Measurements from ENCODE around the gene BMF.

The BMF gene

DNA sequence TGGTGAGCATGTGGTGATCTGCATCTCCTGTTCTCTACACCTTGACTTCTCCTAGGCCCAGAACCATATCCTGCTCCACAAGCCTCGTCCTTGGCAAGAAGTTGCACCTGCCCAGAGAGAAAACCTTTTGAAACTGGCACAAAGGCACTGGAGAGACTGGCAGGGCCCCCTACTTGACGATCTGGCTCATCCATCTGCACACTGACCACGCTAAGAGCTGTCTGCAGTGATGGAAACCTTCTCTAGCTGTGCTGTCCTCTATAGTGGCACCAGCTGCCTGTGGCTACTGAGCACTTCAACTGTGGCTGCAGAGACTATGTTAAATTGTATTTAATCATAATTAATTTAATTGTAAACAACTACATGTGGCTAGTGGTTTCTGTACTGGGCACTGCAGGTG, 43.5 kb downstream of the BMF start:
- DNase-seq (ENCODE audit: low spot score), result peak; percentile 49

DNA sequence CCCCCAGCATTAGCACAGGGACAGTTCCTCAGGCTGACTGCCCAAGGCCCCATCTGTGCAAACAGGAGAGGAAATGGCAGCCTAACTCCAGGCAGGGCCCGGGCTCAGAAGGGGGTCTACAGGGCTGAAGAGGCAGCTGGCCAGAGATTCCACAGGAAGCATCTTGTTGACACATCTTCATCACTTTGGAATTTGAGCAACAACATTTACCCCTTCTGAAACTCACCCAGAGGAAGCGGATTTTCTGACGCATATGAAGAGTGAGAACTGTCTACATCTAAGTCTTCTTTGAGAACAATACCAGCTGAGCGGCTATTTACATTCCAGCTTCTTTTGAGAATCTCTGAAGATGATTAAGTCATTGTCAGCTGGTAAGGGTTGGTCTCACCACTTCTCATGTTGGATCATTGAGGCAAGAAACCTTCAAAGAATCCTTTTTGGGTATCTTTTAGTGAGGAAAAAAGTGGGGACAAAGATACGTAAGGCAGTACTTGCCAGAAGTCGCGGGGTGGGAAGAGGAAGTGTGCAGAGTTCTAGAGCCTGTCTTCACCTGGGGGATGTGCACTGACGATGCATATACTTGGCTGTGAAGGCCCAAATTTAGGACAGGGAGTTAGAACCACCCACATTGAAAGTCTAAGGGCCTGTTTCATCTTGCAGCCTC, 44.3 kb downstream of the BMF start:
- no peak for DNase-seq (ENCODE audit: low spot score)

DNA sequence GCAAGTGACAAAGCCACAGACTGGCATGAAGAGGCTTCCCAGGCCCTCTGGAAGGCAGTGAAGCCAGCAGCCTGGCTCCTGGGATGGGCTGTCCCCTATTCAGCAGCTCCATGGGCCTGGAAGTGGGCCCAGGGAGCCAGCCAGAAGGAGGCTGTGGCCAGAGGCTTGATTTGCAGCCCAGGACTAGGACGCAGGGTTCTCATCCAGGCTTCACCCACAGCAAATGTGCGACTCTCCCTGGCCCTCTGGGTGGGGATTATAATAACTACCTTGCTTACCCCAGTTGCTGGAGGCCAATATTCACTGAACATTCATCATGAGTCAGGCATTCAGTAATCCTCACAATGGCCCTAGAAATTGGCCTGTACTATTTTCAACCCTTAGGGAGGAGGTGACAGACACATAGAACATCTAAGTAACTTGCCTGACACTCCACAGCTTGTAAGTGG, 45.1 kb downstream of the BMF start:
- DNase-seq (ENCODE audit: low spot score), result no peak

DNA sequence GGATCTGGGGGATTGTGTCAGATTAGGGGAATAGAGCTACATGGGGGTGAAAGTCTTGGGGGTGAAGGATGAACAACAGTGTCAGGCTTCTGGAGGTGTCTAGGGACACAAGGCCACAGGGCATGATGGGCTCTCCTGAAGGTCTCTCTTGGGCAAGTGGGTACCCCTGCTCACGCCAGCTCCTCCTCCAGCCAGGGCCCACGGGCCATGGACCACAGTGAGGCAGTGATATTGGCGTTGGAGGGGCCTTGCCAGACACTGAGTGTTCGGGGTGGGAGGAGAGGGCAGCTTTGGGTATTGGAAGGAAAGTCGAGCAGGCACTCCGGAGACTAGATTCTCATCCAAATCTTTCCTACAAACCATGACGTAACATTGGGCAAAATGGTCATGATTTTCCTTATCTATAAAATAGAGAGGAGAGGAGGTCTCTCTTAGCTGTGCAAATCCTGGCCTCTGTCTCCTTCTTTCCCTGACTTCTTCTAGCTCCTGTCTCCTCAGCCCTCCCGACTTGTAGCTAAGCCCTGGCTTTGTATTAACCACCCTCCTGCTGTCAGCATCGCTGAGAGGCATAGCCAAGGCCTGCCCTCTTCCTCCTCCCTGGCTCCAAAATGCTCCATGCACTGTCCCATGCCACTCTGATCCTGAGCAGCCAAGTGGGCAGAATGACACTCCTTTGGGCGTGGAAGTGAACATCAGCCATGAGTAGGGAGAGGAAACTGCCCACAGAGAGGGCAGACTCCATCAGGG, 45.7 kb downstream of the BMF start:
- no peak for DNase-seq (ENCODE audit: low spot score)

DNA sequence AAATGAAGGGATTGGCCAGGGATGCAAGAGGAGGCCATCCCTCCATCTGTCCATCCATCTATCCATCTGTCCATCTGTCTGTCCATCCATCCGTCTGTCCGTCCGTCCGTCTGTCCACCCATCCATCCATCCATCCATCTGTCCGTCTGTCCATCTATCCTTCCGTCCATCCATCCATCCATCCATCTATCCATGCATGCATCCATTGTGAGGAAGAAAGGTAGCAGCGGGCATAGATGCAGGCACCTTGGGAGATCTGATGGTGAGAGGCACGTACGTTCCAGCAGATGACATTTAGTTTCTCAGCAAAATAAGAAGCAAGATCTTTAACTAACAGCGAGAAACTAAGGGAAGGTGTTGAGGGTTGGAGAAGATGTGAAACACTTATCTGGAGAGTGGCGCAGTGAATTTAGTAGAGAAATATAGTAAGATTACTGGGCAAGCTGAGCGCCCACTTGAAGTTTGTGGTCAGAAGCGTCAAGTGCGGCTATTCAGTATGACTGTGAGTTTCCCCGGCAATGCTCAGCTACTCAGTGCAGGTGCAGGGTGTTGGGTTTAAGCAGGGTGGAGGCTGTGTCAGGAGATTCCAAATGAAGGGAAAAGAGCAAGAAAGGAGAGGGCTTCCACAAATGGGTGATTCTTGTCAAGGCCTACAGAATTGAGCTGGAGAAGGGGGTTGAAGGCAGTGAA, 47.3 kb downstream of the BMF start:
- DNase-seq (ENCODE audit: low spot score), result no peak

DNA sequence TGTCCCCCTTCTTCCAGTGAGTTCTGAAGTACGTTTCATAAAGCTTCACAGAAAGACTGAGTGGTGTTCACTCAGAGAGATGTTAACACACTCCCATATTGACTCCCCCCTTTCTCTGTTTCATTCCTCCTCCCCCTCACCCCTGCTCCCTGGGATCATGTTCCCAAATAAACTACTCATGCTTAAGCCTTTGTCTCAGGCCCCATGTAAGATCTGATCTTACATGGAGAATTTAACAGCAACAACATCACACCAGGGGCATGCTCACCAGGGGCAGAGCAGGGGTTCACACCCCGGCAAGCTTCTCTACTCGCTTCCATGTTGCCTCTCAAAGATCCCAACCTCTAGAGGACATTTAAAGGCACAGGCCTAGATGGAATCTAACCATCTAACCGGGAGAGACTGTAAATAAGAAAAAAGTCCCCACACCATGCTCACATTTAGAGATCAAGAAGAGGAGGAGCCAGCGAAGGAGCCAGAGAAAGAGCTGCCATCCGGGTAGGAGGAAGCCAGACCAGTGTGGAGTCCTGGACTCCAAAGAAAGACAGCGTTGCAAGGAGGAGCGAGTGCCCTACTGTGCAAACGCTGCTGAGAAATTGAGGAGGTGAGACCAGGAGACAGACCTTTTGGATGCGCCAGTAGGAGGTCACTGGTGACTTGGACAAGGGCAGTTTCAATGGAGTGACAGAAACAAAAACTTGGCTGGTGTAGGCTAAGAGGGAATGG, 48.3 kb downstream of the BMF start:
- DNase-seq (ENCODE audit: low spot score), result no peak

DNA sequence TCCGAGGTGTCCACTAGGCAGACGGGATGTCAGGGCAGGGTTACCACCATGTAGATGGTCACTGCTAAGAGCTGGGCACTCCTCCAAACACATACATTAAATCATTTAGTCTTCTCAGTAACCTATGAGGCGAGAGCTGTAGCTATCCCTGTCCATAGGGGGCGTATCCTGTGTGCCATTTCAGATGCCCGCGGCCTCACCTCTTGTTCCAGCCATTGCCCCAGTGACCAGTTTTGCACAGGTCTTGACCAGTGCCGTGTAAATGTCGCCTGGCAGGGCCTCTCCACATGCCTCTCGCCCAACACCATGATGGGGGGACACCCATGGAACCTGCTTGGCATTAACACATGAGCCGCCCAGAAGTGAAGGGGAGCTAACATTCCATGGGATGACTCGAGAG, 48.9 kb downstream of the BMF start:
- no peak for DNase-seq (ENCODE audit: low spot score)

DNA sequence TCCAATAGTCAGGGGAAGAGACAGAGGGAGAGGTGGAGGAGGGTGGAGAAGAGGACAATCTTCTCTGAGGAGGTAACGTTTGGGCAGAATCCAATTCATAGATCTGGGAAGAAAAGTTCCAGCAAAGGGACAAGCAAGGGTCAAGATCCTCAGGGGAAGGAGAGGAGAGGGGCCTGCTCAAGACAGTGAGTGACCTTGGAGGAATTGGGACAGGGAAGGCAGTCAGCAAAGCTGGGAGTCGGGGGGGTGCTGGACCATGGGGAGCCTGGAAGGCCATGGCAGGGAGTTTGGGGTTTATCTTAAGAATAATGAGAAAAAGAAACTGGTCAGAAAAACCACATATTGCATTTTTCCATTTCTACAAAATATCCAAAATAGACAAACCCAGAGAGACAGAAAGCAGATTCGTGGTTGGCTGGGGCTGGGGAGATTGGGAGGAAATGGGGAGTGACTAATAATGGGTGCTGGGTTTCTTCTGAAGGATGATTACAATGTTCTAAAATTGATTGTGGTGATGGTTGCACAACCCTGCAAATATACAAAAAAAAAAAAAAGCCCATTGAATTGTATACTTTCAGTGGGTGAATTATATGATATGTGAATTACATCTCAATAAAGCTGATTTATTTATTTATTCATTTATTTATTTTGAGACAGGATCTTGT, 50.1 kb downstream of the BMF start:
- DNase-seq (ENCODE audit: low spot score), result no peak

DNA sequence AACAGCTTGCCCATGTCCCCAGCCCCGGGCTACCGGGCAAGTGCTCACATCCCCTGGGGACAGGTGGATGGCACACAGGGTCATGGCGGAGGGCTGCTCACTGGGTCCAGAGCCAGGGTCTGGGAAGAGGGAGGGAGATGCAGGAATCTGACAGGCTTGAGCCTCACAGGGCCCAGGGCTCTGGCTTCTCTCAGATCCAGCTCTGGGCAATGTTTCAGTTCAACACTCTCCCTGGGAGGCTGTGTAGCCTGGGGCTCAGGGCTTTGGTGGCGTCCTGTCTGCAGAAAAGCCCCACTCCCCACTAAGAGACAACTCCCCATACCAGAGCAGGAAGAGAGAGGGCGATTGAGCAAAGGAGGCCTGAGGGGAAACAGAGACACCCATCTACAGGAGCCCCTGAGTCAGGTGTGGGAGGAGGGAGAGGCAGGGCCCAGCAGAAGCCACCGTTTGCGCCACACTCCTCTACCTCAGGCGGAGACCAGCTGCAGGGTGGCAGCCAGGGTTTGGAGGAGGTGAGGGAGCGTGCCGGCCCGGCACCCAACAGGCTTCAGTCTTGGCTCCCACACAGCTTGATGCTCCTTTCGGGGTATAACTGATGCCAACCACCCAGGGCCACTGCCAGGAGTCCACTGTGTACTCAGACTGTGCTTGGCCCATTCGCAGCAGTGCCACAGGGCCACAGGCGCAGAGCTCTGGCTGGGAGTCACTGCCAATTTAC, 52.9 kb downstream of the BMF start:
- DNase-seq (ENCODE audit: low spot score), result peak; percentile 50

DNA sequence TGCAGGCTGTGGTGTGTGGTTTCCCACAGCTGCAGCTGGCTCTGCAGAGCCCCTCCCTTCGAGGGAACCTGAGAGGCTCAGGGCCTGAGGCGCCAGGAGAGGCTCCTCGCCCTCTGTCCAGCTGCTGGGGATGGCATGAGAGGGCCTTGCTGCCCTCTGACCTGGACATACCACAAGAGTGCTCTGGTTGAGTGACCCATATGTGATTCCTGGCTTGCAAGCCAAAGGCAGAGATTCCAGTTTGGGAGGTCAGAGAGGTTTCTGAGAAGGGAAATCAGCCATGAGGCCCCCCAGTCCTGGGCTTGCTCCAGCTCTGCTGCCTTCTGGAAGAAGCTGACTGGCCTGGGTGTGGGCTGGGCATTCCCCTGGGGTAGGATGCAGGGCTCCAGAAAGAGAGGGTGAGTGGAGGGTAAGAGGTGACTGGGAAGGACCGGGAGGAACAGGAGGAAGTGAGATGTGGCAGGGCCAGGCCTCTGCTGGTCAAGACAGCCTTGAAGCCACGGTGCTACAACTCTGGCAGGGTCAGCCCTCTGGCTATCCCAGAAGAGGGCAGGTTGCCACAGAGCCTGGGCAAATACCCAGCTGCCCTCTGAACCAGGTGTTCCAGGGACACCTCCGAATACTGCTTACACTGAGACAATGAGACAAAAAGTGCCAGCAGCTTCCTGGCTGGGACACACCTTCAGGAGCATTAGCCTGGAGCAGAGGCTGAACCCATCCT, 53.7 kb downstream of the BMF start:
- DNase-seq (ENCODE audit: low spot score), result no peak

DNA sequence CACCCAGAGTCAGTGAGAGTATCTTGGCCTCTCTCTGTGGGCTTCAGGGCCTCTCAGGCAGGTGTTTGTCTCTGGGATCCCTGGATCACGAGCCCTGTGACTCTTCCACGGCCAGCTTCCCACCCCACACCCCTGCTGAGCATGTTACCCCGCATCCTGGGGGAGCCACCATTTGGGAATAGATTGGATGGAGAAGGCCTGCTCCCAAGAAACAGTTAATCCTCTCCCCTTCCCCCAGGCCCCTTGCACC, 54.1 kb downstream of the BMF start:
- no peak for DNase-seq (ENCODE audit: low spot score)

DNA sequence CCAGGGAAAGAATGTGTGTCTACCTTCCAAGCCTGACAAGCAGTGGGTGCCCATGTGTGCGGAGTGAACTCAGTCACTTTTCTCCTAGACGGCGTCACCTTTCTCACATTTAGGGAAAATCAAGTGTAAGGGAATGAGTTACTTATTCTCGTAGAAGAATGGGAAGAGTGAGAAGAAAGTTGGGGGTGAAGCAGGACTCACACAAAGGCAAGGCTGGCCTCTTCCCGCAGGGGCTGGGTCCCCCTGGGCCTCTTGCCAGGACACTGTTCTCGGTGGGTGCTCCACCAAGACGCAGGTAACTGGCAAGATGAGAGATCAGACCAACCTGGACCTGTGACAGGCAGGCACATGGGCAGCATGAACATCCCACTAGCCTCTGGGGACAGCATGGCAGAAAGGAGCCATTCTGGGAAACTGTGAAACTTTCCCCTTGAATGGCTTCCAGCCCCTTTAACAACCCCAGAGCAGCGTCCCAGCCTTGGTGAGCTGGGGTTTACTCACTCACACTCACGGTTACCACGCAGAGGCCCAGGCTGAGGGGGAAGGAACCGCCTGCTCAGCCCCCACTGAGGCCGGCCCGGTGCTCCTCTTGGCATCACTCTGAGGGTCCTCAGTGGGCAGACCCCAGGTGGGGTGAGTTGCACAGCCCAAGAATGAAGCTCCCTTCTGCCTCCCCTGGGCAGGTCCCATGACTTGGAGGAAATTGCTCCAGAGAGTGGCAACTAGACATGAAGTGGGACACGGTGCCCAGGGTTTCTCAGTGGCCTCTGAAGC, 54.7 kb downstream of the BMF start:
- no peak for DNase-seq (ENCODE audit: low spot score)

DNA sequence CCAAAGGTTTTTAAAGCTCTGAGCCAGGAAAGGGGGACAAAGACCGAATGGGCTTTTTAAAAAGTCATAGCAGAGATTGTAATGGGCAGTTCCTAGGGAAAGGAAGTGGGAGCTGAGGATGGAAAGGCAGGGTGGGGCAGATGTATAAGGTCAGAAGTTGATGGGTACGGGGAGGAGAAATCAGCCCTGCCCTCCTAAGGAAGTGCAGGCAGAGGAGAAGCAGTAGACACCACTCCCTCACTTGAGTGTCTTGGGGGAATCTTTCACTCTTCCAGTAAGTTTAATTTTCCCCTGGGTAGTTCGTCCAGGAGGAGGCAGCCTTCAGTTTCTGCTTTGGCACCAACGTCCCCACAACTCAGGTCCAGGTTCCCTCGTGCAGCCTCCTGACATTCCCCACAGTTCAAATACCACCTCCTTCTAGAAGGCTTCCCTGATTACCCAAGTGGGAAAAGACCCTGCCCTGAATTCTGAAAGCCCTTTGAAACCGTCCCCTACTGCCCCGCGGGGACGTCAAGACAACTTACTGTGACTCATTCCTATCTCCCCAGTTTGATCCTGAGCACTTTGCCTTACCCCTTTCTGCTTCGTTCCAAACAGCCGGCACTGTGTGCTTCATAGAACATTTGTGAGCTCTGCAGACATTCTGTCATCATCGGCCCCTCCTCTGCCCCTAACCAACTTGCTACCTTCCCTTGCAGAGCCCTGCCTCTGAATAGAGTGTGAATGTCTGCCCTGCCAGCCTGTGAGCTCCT, 55.4 kb downstream of the BMF start:
- DNase-seq (ENCODE audit: low spot score), result no peak

DNA sequence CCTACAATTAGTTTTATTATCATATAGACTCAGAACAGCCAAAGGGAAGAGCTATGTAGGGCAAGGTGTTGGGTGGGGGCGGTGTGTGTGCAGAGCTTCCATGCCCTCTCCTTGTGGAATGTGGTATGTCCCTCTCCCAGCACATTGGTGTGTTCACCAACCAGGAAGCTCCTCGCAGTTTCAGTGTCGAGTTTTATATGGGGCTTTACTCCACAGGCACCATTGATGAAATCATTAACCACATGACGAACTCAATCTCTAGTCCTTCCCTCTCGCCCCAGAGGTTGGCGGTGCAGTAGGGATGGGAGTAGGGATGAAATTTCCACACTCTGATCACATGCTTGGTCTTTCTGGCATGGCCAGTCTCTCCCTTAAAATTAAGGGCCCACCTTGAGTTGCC, 56.1 kb downstream of the BMF start:
- no peak for DNase-seq (ENCODE audit: low spot score)

DNA sequence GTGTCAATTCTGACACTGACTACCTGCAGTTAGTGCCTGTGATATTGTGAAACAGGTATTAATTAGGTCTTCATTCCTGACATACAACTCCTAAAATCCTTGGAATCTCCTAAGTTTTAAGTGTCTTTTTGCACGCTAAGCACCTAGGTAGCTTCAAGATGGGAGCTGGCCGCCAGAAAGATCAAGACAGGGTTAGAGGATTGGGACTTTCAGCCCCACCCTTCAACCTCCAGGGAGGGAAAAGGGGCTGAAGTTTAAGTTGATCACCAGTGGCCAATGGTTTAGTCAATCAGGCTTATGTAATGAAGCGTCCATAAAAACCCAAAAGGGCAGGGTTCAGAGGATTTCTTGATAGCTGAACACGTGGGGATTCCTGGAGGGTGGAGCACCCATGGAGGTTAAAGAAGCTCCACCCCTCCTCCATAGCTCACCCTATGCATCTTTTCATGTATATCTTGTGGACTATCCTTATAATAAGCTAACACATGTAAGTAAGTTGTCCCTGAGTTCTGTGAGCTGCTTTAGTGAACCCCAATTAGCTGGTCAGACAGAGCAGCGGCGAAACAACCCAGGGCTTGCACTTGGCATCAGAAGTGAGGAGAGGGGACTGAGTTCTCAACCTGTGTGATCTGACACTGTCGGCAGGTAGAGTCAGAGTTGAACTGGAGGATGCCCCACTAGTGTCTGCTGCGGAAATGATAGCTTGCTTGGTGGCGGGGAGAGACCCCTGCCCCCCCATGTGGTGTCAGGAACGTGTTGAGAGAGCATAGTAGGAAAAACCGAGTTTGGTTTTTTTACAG, 56.9 kb downstream of the BMF start:
- DNase-seq (ENCODE audit: low spot score), result no peak

DNA sequence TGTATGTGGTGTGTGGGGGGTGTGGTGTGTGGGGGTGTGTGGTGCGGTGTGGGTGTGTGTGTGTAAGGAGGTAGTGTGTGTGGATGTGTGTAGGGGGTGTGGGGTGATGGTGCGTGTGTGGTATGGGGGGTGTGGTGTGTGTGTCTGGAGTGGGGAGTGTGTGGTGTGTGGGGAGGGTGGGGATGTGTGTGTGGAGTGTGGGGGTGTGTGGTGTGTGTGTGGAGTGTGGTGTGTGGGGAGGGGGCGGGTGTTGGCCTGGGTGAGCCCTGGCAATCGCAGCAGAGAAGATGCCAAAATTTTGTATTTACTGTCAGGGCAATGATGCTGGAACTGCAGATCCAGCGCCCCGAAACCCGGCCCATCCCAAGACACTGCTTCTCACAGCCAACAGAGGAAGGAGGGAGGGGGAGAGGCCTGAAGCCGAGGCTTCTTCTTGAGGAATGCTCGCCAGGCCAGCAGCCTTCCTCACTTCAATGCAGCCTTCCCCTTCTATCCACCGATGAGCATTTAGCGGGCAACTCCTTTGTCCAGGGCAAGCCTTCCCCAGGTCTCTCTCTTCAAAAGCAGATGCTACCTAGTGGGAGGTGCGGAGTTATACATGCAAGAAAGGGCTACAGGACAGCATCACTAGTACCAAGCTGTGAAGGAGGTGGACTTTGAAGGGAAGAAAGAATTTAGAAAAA, 57.8 kb downstream of the BMF start:
- DNase-seq (ENCODE audit: low spot score), result peak; percentile 52

DNA sequence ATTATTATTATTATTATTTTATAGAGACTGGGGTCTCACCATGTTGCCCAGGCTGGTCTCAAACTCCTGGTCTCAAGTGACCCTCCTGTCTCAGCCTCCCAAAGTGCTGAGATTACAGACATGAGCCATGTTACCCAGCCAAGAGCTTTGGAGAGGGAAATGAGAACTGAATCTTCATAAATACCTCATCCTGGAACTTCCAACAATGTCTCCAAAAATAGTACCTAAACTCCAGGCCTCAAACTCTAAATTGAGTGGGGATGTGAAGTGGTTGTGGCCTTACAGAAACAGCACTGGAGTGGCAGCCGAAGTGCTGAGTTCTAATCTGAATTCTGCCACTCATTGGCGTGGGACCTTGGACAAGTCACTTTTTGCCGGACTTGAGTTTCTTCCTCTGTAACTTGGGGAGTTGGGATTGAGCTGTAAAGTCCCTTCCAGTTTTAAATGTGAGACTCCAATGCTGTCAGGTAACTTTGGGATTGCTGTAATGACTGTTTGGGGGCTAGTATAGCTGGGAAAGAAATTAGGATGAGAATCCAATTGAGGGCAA, 59.7 kb downstream of the BMF start:
- DNase-seq (ENCODE audit: low spot score), result no peak

Data from cerebellar cortex (tissue), 1 donor.